ENCODE measurements around the gene ROBO3. TPM values are rescaled to one million over a fixed set of nuclear protein-coding genes. Genes with fewer than 3 reads are reported as not detected.

The ROBO3 gene
- total RNA-seq, 2 experiments from 2014 or later = 17.9 to 23.7 TPM

DNA sequence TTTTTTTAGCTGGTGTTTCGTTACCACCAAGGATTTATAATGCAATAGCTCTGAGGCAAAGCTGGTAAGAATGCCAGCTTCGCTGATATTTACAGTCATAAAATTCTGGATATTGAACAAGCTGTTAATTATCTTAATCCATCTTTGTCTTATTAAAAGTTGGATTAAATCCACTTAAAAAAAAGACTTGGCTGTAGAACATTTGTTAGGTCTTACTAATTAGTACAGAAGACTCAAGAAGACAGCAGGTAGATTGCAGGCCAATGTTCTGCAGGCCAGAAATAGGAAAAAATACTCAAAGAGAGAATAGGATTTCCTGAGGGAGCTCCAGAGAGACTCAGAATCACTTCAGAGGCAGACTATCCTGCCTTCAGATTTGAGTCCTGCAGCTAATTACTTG is 24.9 kb downstream of the ROBO3 start:
- no peak for DNase-seq
- Mint-ChIP-seq H3K36me3 (no peaks in the 10 kb centered on the region), H3K9me3 (no peaks in the 10 kb centered on the region), H3K27me3 (no peaks in the 10 kb centered on the region), H3K4me3 (no peak overlapping the region), H3K4me1 (no peaks in the 10 kb centered on the region), H3K27ac (no peak overlapping the region)

GRCh38 chr11:124890683-124891372 is 25.6 kb downstream of the ROBO3 start:
- H3K4me1 Mint-ChIP-seq = no peaks in the 10 kb centered on the region
- H3K36me3 Mint-ChIP-seq = no peaks in the 10 kb centered on the region
- no peaks in the 10 kb centered on the region for H3K9me3 Mint-ChIP-seq
- no peak for DNase-seq
- no peak overlapping the region for H3K27ac Mint-ChIP-seq
- no peak overlapping the region for H3K4me3 Mint-ChIP-seq
- H3K27me3 Mint-ChIP-seq = no peaks in the 10 kb centered on the region

DNA sequence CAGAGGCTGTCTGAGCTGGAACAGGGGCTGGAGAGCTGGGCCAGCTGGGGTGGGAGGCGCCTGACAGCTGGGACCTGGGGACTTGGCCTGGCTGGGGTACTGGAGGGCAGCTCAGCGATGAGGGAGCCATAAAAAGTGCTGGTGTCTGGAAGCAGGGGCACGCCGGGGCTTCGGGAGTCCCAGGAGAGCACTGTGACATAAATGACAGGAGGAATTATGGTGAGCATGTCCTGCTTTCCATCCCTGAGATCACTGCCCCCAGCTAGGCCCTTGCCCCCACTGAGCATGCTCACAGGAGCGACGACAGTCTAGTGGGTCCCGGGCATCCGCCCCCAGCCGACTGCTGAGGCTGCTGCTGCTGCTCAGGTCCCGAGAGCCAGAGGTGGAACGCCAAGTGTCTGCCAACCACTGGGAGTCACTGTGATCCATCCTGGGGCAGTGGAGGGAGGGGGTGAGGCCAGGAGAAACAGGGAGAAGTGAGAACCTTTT is 26.2 kb downstream of the ROBO3 start:
- H3K4me1 Mint-ChIP-seq = no peaks in the 10 kb centered on the region
- no peak overlapping the region for H3K27ac Mint-ChIP-seq
- no peak overlapping the region for H3K4me3 Mint-ChIP-seq
- no peaks in the 10 kb centered on the region for H3K27me3 Mint-ChIP-seq
- DNase-seq = no peak
- H3K36me3 Mint-ChIP-seq = no peaks in the 10 kb centered on the region
- no peaks in the 10 kb centered on the region for H3K9me3 Mint-ChIP-seq

DNA sequence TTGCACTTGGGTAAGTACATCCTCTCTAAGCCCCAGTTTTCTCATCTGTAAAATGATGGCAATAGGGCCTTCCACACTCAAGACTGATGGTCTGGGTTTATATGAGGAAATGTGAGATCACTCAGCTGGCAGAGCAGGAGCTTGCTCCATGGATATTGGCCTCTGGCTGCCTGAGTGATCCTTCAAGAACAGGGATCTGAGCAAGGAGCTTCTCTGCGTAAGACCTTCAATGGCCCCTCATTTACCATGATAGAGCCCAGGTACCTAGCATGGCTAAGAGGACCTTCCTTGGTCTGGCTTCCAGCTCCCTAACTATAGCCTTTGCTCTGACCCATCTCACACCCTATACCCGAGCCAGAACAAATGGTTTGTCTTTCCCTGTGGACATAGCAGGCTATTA is 26.9 kb downstream of the ROBO3 start:
- no peaks in the 10 kb centered on the region for H3K36me3 Mint-ChIP-seq
- no peak overlapping the region for H3K27ac Mint-ChIP-seq
- H3K4me1 Mint-ChIP-seq = no peaks in the 10 kb centered on the region
- no peaks in the 10 kb centered on the region for H3K9me3 Mint-ChIP-seq
- no peak overlapping the region for H3K4me3 Mint-ChIP-seq
- no peak for DNase-seq
- no peaks in the 10 kb centered on the region for H3K27me3 Mint-ChIP-seq

- no peak overlapping the region for H3K27ac Mint-ChIP-seq
- no peaks in the 10 kb centered on the region for H3K9me3 Mint-ChIP-seq
- no peak overlapping the region for H3K4me3 Mint-ChIP-seq
- DNase-seq = no peak
- H3K36me3 Mint-ChIP-seq = no peaks in the 10 kb centered on the region
- peaks cover under 1% of the 10 kb centered on the region for H3K27me3 Mint-ChIP-seq
- no peaks in the 10 kb centered on the region for H3K4me1 Mint-ChIP-seq
These were observed 27.7 kb downstream of the ROBO3 start for GRCh38 chr11:124892750-124893454.

DNA sequence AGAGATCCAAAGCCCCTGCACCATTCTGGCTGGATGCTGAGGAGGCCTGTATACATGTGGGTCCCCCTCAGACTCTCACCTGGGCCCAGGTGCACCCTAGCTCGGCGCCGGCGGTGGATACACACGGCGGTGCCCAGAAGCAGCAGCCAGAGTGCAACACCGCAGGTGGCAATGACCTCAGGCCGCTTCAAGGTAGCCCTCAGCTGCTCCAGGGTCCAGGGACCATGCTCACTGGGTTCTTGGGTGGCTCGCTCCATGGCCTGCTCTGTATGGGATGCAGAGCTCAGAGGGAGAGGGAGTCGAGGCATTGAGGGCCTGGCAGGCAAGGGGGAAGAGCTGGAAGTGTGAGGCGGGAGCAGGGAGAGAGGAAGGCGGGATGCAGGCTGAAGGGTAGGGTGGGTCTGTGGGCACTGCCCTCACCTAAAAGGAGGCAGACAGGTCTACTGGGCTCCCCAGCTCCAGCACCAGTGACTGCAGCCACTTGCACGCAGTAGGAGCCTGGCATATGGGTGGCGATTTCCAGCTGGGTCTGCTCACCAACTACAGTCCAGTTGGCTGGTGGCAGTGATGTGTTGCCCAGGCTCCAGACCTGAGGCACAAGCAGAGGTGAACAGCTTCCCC is 28.7 kb downstream of the ROBO3 start:
- no peaks in the 10 kb centered on the region for H3K4me1 Mint-ChIP-seq
- H3K36me3 Mint-ChIP-seq = no peaks in the 10 kb centered on the region
- no peak overlapping the region for H3K27ac Mint-ChIP-seq
- peaks cover 3% of the 10 kb centered on the region for H3K27me3 Mint-ChIP-seq
- no peaks in the 10 kb centered on the region for H3K9me3 Mint-ChIP-seq
- H3K4me3 Mint-ChIP-seq = no peak overlapping the region
- DNase-seq = no peak

DNA sequence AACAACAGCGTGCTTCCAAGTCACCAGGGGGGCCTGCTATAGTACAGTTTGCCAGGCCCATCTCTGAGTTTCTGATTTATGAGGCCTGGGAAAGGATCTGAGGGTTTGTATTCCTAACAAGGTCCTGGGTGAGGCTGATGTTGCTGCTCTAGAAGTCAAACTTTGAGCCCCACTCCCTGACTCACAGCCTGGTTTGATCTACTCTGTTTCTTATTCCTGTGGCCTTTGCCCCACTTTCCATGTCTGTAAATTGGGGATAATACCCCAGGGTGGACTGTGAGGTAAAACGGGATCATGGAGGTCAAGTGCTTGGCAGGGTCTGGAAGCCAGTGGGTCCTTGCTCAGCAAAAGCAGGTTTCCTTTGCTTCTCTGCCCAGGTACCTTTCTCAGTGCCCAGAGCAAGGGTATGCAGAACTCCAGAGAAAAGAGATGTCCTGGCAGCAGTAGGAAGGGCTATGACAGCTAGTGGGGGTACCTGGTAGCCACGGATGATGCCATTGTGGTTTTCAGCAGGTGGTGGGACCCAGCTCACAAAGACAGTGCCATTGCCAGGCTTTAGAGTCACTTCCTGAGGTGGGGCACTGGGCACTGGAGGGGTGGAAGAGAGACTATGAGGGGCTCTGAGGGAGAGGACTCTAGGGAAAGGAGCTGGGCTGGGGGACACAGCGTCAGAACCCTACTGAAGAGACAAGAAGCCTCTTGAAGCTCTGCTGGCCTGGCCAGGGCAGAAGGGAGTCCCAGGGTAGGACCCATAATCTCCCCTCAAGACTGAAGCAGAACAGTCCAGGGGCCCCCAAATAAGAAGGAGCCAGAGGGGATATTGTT is 29.6 kb downstream of the ROBO3 start:
- Mint-ChIP-seq H3K4me3 (no peak overlapping the region), H3K4me1 (no peaks in the 10 kb centered on the region), H3K27me3 (peaks cover 3% of the 10 kb centered on the region), H3K9me3 (no peaks in the 10 kb centered on the region), H3K36me3 (no peaks in the 10 kb centered on the region), H3K27ac (no peak overlapping the region)
- DNase-seq = no peak

GRCh38 chr11:124895471-124895971 is 30.3 kb downstream of the ROBO3 start:
- Mint-ChIP-seq H3K4me3 (no peak overlapping the region), H3K27me3 (peaks cover 3% of the 10 kb centered on the region), H3K4me1 (no peaks in the 10 kb centered on the region)

DNA sequence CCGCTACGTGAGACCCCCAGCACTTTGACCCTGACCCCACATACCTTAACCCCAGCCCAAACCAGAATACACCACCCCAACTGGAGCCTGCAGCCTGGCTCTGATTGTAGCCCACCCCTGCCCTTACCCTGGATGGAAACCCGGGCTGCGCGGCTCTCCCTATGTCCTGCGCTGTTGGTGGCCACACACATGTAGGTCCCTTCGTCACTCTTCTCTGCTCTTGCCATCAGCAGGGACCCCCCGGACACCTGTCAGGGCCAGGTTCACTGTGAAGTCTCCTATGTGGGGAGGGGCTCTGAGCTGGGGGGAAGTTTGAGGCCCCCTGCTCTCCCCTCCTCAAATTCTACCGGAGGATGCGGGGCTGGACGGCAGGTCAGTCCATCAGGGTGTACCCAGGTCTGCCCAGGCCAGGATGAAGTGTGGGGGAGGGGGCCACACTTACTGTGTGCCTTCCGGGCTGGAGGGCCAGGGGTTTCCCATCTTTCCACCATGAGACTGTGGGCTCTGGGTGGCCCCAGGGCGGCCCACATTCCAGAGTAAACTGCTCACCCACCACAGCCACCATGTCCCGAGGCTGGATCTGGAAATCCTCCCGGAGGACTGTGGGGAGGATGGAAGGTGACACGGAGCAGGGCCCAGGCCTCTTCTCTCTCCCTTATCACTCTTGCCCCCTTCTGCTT is 31.0 kb downstream of the ROBO3 start:
- Mint-ChIP-seq H3K4me1 (no peaks in the 10 kb centered on the region), H3K9me3 (no peaks in the 10 kb centered on the region), H3K27ac (no peak overlapping the region), H3K36me3 (no peaks in the 10 kb centered on the region), H3K27me3 (peaks cover 3% of the 10 kb centered on the region), H3K4me3 (no peak overlapping the region)
- DNase-seq = no peak

More at GRCh38 chr11:124895471-124895971, 30.3 kb downstream of the ROBO3 start:
- no peaks in the 10 kb centered on the region for H3K36me3 Mint-ChIP-seq
- no peak overlapping the region for H3K27ac Mint-ChIP-seq
- no peak for DNase-seq
- H3K9me3 Mint-ChIP-seq = no peaks in the 10 kb centered on the region

- Mint-ChIP-seq H3K27ac (no peak overlapping the region), H3K4me1 (no peaks in the 10 kb centered on the region), H3K4me3 (no peak overlapping the region), H3K9me3 (no peaks in the 10 kb centered on the region), H3K36me3 (no peaks in the 10 kb centered on the region), H3K27me3 (peaks cover 10% of the 10 kb centered on the region)
- DNase-seq = no peak
These were observed 31.7 kb downstream of the ROBO3 start for GRCh38 chr11:124896821-124897391.

GRCh38 chr11:124897674-124898262 is 32.5 kb downstream of the ROBO3 start, which contains the start of gene ROBO4:
ROBO4 (minus strand) TSS chr11:124897865; CDS start chr11:124897795, 70 bp downstream.
- no peaks in the 10 kb centered on the region for H3K4me1 Mint-ChIP-seq
- DNase-seq = no peak
- no peaks in the 10 kb centered on the region for H3K36me3 Mint-ChIP-seq
- H3K27ac Mint-ChIP-seq = no peak within 1 kb of the TSS
- peaks cover 12% of the 10 kb centered on the region for H3K27me3 Mint-ChIP-seq
- no peak within 1 kb of the TSS for H3K4me3 Mint-ChIP-seq
- H3K9me3 Mint-ChIP-seq = no peaks in the 10 kb centered on the region

DNA sequence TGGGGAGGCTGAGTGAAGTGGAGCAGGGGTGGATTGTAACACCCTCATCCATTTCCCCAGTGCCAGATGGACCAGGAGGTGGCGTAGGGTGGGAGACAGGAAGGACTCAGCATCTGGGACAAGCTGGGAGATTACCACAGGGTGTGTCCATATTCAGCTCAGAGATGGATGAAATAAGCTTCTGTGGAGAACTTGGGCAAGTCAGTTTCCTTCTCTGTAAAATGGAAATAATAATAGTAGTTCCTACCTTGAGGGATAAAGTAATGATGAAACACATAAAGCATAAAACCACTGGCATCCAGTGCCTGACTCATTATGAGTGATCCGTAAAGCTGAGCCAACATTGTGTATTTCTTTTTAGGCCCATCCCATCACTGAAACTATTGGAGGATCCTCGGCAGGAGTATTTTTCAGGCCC is 33.0 kb downstream of the ROBO3 start:
- H3K4me3 Mint-ChIP-seq = no peak overlapping the region
- no peaks in the 10 kb centered on the region for H3K4me1 Mint-ChIP-seq
- H3K27ac Mint-ChIP-seq = no peak overlapping the region

GRCh38 chr11:124898711-124899110 is 33.5 kb downstream of the ROBO3 start:
- no peaks in the 10 kb centered on the region for H3K36me3 Mint-ChIP-seq
- no peak for DNase-seq
- H3K27me3 Mint-ChIP-seq = peaks cover 13% of the 10 kb centered on the region
- H3K4me3 Mint-ChIP-seq = no peak overlapping the region
- H3K9me3 Mint-ChIP-seq = no peaks in the 10 kb centered on the region
- no peaks in the 10 kb centered on the region for H3K4me1 Mint-ChIP-seq
- H3K27ac Mint-ChIP-seq = no peak overlapping the region

More for the DNA sequence above, 33.0 kb downstream of the ROBO3 start:
- H3K9me3 Mint-ChIP-seq = no peaks in the 10 kb centered on the region
- peaks cover 13% of the 10 kb centered on the region for H3K27me3 Mint-ChIP-seq
- no peak for DNase-seq
- H3K36me3 Mint-ChIP-seq = no peaks in the 10 kb centered on the region

Measured in activated naive CD8-positive, alpha-beta T cell treated with anti-CD3 and anti-CD28 coated beads for 36 hours (primary cell).